Large intestine (tissue), 3 donors: ENCODE results near the gene CEP70. TPM values are rescaled to one million over a fixed set of nuclear protein-coding genes. Genes with fewer than 3 reads are reported as not detected.
"Not testable (repeated sequence)": the region's sequence is repeated elsewhere in the genome, so short reads cannot be mapped to it uniquely, and the experiment has no call there.

Experiments
- DNase-seq, 2 donors: peaks; one replicate each; pipeline versions ENCODE4 v3.0.0 to v3.0.0-alpha.2; 2013
- H3K27ac ChIP-seq: one replicate; pipeline ENCODE4 v1.5.1; 2013; ENCODE audit warnings: low read length
- H3K27me3 ChIP-seq: 2 replicates; pipeline ENCODE4 v1.6.1; 2013; ENCODE audit warnings: low read length; ENCODE audit not compliant: control insufficient read depth, insufficient read depth
- H3K36me3 ChIP-seq: 2 replicates; pipeline ENCODE4 v1.6.1; 2013; ENCODE audit warnings: low read length; ENCODE audit not compliant: control insufficient read depth, insufficient read depth
- H3K4me1 ChIP-seq: one replicate; pipeline ENCODE4 v1.6.1; 2013; ENCODE audit warnings: low read length; ENCODE audit not compliant: control insufficient read depth, insufficient read depth
- H3K4me3 ChIP-seq: one replicate; pipeline ENCODE4 v1.5.1; 2013; ENCODE audit warnings: low read length
- H3K9me3 ChIP-seq: one replicate; pipeline ENCODE4 v1.6.1; 2013; ENCODE audit warnings: mild to moderate bottlenecking, low read depth, low read length, moderate library complexity; ENCODE audit not compliant: control insufficient read depth
- WGBS: methylation state at CpG from one replicate; pipeline ENCODE4 v1.1.5; 2013; ENCODE audit warnings: low lambda C conversion rate; ENCODE audit not compliant: insufficient coverage; 5-methylcytosine and 5-hydroxymethylcytosine counted together
- polyA plus RNA-seq: library from polyadenylated mRNA; unstranded; fragments of 120-200 nt; gene quantifications from one replicate; pipeline ENCODE4 v1.2.1, GENCODE V29; 2013

CEP70 gene
- polyA plus RNA-seq, 1 donor, result 17.8 TPM

DNA sequence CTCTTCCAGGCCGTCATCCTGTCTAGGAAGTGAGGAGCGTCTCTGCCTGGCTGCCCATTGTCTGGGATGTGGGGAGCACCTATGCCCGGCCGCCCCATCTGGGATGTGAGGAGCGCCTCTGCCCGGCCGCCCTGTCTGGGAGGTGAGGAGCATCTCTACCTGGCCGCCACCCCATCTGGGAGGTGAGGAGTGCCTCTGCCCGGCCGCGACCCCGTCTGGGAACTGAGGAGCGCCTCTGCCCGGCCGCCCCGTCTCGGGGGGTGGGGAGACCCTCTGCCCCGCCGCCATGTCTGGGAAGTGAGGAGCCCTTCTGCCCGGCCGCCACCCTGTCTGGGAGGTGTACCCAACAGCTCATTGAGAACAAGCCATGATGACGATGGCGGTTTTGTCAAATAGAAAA lies 72.6 kb downstream of the CEP70 start:
- H3K4me3 ChIP-seq, H3K36me3 ChIP-seq, H3K27ac ChIP-seq, H3K4me1 ChIP-seq, DNase-seq, H3K27me3 ChIP-seq: not testable (repeated sequence)
- H3K9me3 ChIP-seq, result peaks cover 16% of the 10 kb centered on the region
- no CpG with 5 or more reads among the region's 23 CpGs for WGBS

DNA sequence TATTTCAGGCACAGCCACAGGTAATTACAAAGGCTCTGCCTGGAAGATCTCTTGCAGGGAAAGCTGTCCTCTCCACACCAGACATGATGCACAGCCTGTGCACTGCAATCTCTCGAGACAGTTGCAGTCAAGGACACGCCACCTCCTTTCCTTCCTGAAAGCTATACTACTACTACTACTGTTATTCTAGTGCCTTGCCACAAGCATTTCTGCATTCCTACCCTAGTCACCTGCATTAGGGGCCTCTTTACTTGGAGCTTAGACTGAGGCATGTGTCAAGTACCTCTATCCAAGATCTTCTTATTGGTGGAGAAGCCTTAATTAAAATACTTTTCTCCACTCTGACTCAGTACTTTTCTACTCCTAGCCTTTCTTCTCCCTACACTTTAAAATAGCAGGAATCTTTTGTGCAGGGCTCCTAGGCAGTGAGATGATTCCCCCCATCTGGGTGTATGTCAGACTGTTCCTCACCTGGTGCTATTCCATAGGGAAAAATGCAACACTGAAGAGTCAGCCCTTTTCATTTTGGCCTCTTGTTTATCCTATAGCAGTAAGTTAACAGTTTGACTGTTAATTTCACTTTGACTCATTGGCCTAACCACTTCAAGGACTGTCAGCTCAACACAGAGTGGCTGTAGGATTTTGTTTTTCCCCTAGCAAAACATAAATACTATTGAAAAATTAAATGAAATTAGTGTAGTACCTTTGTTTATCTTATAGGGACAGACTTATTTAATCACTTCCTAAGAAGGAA lies 80.8 kb downstream of the CEP70 start:
- H3K4me1 ChIP-seq, result no peaks in the 10 kb centered on the region
- WGBS, result no CpG with 5 or more reads among the region's 2 CpGs
- no peak overlapping the region for H3K4me3 ChIP-seq
- H3K36me3 ChIP-seq, result no peaks in the 10 kb centered on the region
- peaks cover 5% of the 10 kb centered on the region for H3K9me3 ChIP-seq
- no peak overlapping the region for H3K27ac ChIP-seq
- no peak for DNase-seq
- no peaks in the 10 kb centered on the region for H3K27me3 ChIP-seq

GRCh38 chr3:138511945-138512344 lies 82.1 kb downstream of the CEP70 start:
- Histone ChIP-seq H3K36me3 (no peaks in the 10 kb centered on the region), H3K27ac (no peak overlapping the region), H3K27me3 (no peaks in the 10 kb centered on the region), H3K4me1 (no peaks in the 10 kb centered on the region), H3K9me3 (no peaks in the 10 kb centered on the region), H3K4me3 (no peak overlapping the region)
- no peak for DNase-seq

- no peaks in the 10 kb centered on the region for H3K27me3 ChIP-seq
- H3K27ac ChIP-seq, result no peak overlapping the region
- no peak overlapping the region for H3K4me3 ChIP-seq
- no peak for DNase-seq
- H3K9me3 ChIP-seq, result no peaks in the 10 kb centered on the region
- H3K36me3 ChIP-seq, result no peaks in the 10 kb centered on the region
- 95% methylated on average over 2 of the region's 2 CpGs for WGBS
- no peaks in the 10 kb centered on the region for H3K4me1 ChIP-seq
These were observed 84.5 kb downstream of the CEP70 start for GRCh38 chr3:138509586-138509985.

DNA sequence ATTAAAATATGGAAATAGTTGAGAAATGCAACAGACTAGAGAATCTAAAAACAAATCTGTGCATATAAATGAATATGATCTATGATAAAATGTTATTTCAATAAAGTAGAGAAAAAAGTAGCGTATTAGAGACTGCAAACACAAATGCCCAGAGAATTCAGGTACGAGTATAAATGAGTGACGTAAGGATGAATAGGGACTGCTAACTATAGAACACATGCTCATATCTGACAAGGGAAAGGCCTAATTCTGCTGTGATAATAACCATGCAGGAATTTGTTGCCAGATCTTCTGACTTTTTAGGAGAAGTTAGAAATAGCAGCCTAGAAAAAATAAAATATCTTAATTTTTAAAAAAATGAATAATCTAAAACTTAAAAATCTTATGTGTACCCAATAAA lies 86.5 kb downstream of the CEP70 start:
- Histone ChIP-seq H3K27ac (no peak overlapping the region), H3K4me3 (no peak overlapping the region), H3K27me3 (no peaks in the 10 kb centered on the region), H3K36me3 (no peaks in the 10 kb centered on the region), H3K9me3 (no peaks in the 10 kb centered on the region), H3K4me1 (no peaks in the 10 kb centered on the region)
- DNase-seq, result no peak
- WGBS, result 94% methylated on average over 2 of the region's 3 CpGs

DNA sequence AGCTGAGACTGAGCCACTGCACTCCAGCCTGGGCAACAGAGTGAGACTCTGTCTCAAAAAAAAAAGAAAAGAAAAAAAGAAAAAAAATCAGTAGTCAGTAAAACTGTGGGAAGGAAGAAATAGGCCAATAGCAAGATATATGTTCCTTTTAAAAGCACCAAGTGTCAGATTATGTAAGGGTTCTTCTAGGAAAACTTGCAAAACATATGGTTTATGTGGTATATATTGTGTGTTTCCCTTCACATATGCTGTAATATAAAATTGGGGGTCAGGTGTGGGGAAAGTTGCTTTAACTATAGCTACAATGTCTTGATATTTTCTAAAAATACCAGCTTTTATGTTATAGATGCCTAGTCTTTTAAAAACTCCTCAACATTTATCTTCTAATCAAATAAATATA lies 95.1 kb downstream of the CEP70 start:
- Histone ChIP-seq H3K9me3 (no peaks in the 10 kb centered on the region), H3K27me3 (no peaks in the 10 kb centered on the region), H3K36me3 (peaks cover 6% of the 10 kb centered on the region), H3K4me1 (peaks cover 10% of the 10 kb centered on the region), H3K4me3 (no peak overlapping the region), H3K27ac (no peak overlapping the region)
- DNase-seq, result no peak

- H3K4me1 ChIP-seq, result peaks cover 10% of the 10 kb centered on the region
- no peaks in the 10 kb centered on the region for H3K27me3 ChIP-seq
- H3K9me3 ChIP-seq, result no peaks in the 10 kb centered on the region
- H3K36me3 ChIP-seq, result peaks cover 8% of the 10 kb centered on the region
- peak overlapping the region; percentile 63 for H3K27ac ChIP-seq
- WGBS, result no CpG with 5 or more reads among the region's 1 CpG
- H3K4me3 ChIP-seq, result no peak overlapping the region
- DNase-seq, result no peak
These were observed 96.2 kb downstream of the CEP70 start for GRCh38 chr3:138497851-138498250.

- peaks cover 10% of the 10 kb centered on the region for H3K4me1 ChIP-seq
- no peak for DNase-seq
- H3K4me3 ChIP-seq, result no peak overlapping the region
- H3K9me3 ChIP-seq, result no peaks in the 10 kb centered on the region
- peak overlapping the region; percentile 63 for H3K27ac ChIP-seq
- no peaks in the 10 kb centered on the region for H3K27me3 ChIP-seq
- H3K36me3 ChIP-seq, result peaks cover 8% of the 10 kb centered on the region
These were observed 97.0 kb downstream of the CEP70 start for GRCh38 chr3:138497021-138497420.

DNA sequence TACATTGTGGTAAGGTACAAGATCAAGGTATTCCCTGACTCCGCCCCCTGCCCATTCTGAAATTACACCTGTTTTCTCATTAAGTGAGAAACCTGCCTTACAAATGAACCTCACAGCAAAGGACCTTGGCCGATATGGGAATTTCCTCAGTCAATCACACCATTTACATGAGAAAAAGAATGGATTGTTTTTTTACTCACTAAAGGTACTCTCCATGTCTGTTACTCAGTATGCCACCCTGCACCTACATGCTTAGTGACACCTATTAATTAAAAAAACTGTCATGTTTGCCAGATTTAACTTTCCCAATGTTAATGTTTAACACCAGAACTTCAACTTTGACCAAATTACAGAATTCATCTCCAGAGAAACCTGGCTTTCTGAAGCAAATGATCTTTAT lies 97.6 kb downstream of the CEP70 start:
- DNase-seq, result peak; percentile 17 to 72
- H3K36me3 ChIP-seq, result peaks cover 8% of the 10 kb centered on the region
- no CpG with 5 or more reads among the region's 2 CpGs for WGBS

GRCh38 chr3:138495638-138496037 lies 98.4 kb downstream of the CEP70 start:
- not testable (repeated sequence) for H3K27ac ChIP-seq

More for the DNA sequence above, 97.6 kb downstream of the CEP70 start:
- H3K4me1 ChIP-seq, result peaks cover 10% of the 10 kb centered on the region
- peak overlapping the region; percentile 63 for H3K27ac ChIP-seq
- H3K4me3 ChIP-seq, result no peak overlapping the region
- no peaks in the 10 kb centered on the region for H3K27me3 ChIP-seq
- no peaks in the 10 kb centered on the region for H3K9me3 ChIP-seq

GRCh38 chr3:138494607-138494929 lies 99.5 kb downstream of the CEP70 start:
- H3K9me3 ChIP-seq, result no peaks in the 10 kb centered on the region
- no peak overlapping the region for H3K4me3 ChIP-seq
- no peak for DNase-seq
- H3K27ac ChIP-seq, result no peak overlapping the region
- peaks cover 10% of the 10 kb centered on the region for H3K4me1 ChIP-seq
- H3K36me3 ChIP-seq, result peaks cover 4% of the 10 kb centered on the region
- no peaks in the 10 kb centered on the region for H3K27me3 ChIP-seq

More at GRCh38 chr3:138495638-138496037, 98.4 kb downstream of the CEP70 start:
- not testable (repeated sequence) for H3K4me3 ChIP-seq, H3K36me3 ChIP-seq, H3K9me3 ChIP-seq, H3K27me3 ChIP-seq
- no CpG with 5 or more reads among the region's 3 CpGs for WGBS
- DNase-seq, result peak in 1 of 2 donors; percentile 20
- peaks cover 10% of the 10 kb centered on the region for H3K4me1 ChIP-seq
